ENCODE data around the gene SLC9A1.
"Not testable (repeated sequence)": the region's sequence is repeated elsewhere in the genome, so short reads cannot be mapped to it uniquely, and the experiment has no call there.

SLC9A1 gene

DNA sequence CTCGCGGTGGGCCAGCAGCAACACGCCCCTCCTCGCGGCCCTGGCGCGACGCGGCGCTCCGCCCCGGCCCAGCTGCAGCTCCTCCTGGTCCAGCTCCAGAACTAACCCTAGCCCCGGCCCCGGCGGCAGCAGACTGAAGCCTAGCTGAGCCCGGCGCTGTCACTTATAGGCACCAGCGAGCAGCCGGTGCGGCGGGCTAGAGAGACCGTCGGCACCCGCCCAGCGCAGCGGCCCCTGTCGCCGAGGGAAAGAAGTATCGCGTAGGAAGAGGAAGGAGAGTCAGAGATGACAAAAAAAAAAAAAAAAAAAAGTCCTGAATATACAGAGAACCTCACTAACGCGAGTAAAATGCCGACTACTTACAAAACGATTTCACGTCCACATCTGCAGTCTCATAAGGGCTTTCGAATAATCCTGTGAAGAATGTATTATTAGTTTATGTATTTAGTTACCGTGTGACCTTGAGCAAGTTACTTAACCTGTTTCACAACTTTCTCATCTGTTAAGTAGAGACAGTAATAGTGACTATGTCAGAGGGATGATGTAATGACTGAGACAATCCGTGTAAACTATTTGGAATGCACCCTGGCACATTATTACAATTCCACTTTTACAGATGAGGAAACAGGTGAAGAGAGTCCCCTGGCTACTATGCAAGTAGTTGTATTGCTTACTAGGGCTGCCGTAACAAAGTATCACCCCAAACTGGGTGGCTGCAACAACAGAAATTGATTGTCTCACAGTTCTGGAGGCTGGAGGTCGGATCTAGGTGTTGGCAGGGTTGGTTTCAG, at the start of gene SLC9A1:
TSS of gene SLC9A1 (minus strand) at position 135 of the 791 bp plus-strand sequence. CDS start 791 bp downstream, outside the sequence.
- peak; percentile 94 for DNase-seq (ENCODE audit: low spot score)

DNA sequence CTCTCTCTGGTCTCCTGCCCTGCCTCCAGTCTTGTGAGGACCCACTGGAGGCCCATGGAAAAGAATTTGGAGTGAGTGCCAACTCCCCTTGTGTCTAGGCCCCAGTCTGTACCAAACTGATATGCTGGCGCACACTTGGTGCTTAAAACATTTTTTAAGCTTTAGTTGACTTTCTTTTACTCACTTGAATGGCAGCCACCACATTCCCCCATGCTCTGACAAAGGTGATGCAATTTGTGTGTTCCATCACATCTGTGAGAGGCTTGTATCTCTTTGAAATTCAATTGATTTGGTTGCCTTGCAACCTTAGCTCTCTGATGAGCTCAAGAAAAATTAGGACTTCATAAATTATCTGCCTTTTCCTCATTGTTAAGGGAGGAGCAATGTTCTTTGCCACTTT, 49.0 kb upstream of the SLC9A1 start:
- no peak for DNase-seq (ENCODE audit: low spot score)

DNA sequence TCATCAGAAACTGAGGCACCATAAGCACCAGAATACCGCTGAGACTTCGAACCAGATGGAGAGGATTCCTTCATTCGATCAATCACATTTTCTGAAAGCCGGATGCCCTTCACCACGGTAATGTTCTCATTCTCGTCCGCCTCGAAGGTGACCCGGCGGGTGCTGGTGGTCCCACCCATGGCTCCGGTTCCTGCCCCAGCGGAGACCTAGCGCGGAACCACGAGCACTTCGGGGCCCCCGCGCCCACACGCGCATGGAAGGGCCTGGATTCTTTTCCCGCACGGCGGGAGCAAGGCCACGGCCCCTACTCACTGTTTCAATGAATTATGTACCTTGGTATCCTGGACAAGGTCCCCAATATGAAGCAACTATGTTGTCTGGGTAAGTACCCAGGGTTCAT, 46.4 kb upstream of the SLC9A1 start:
- DNase-seq (ENCODE audit: low spot score) = no peak

DNA sequence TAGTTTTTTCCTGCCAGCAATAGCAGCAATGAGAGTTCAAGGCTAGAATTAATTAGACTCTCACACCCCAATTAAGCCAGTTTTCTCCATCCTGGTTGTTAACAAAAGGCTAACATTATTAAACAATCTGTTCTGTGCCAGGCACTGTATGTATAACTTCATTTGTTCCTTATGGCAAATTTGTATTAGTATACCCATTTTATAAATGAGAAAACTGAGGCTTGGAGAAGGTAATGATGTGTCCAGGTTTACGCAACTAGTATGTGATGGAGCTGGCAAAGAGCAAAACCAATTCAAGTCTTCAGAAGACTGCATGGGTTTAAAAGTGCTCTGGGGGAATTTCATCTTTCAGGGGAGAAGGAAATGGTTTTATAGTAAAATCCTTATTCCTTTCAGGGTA, 38.3 kb upstream of the SLC9A1 start:
- DNase-seq (ENCODE audit: low spot score) = no peak

DNA sequence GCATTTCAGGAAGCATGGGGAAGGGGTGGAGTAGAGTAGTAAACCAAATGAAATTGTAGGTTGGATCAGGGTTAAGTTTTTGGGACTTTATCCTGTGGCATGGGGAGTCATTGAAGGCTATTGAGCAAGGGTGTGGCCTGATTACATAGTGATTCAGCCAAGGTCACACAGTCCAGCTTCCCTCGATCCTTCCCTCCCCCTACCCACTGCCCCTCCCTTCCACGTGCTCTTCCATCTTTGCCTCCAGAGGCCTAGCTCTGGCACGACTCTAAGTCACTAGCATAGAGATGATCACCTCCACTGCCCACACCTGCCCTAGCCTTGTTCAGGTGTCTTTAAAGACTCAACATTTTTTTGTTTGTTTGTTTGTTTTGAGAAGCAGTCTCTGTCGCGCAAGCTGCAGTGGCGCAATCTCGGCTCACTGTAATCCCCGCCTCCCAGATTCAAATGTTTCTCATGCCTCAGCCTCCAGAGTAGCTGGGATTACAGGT, 37.2 kb upstream of the SLC9A1 start:
- no peak for DNase-seq (ENCODE audit: low spot score)

DNA sequence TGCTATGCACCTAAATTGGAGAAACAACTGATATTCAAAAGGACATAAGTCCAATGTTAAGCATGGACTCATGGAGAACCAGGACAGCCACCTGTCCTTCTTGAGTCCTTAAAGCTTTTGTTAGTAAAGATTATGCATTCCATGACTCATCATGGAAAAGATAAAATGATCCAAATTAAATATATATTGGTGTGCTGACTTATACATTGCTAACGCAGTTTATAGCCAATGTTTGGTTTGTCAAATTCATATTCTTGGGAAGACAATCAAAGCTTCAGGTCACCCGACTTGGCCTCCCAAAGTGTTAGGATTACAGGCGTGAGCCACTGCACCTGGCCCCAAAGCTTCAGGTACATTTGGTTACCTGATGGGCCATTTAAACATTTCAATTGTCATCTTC, 29.7 kb upstream of the SLC9A1 start:
- not testable (repeated sequence) for DNase-seq (ENCODE audit: low spot score)

DNA sequence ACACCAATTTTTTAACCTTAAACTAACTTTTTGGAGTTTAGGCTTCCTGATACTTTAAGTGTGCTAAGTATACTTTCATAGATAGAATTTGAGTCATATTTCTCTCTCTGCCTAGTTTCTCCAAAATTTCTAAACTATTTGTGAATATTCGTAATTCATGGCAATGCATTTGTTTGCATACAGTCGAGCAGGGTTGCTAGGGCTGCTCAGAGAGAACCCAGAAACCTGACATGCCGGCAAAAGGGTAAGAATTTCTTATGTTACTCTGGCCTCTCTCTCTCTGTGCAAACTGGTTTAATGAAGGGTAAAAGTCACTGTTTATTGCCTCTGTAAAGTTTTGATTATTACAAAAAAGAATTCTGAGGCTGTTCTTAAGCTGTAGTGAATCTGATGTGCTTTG, 25.1 kb upstream of the SLC9A1 start:
- DNase-seq (ENCODE audit: low spot score) = no peak

DNA sequence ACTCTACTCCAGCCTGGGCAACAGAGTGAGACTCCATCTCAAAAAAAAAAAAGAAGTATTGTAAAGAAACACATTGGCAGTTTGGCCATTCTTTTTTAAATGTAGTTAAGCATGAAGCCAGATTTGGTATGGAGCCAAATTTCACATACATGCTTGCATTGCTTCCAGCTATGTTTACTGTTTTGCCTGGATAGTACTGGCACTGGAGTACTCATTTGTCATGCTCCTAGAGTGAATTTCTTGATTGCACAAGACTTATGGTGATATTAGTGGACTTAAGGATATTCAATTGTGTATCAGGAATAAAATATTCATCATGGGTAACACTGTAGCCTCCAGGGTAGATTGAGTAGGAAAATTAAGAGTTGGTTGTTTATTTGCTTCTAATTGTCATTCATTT, 24.5 kb upstream of the SLC9A1 start:
- DNase-seq (ENCODE audit: low spot score) = no peak

DNA sequence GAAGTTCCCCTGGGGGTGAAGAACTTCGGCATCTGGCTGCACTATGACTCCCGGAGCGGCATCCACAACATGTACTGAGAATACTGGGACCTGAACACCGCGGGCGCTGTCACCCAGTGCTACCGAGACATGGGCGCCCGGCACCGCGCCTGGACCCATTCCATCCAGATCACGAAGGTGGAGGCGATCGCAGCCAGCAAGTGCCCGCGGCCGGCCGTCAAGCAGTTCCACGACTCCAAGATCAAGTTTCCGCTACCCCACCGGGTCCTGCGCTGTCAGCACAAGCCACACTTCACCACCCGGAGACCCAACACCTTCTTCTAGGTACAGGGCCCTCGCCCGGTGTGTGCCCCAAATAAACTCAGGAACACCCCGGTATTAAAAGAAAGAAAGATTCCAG, 22.0 kb upstream of the SLC9A1 start:
- DNase-seq (ENCODE audit: low spot score) = no peak

DNA sequence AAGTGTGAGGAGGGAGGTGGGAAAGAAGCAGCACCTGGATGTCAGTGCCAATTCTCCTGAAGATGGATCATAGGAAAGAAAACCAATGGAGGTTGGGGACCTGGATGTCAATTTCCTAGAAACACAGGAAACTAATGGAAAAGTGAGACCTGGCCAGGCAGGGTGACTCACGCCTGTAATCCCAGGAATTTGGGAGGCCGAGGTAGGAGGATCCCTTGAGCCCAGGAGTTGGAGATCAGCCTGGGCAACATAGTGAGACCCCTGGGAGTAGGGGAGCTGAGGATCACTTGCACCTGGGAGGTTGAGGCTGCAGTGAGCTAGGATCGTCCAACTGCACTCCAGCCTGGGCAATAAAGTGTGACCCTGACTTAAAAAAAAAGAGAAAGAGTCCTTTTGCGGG, 21.4 kb upstream of the SLC9A1 start:
- DNase-seq (ENCODE audit: low spot score) = no peak

DNA sequence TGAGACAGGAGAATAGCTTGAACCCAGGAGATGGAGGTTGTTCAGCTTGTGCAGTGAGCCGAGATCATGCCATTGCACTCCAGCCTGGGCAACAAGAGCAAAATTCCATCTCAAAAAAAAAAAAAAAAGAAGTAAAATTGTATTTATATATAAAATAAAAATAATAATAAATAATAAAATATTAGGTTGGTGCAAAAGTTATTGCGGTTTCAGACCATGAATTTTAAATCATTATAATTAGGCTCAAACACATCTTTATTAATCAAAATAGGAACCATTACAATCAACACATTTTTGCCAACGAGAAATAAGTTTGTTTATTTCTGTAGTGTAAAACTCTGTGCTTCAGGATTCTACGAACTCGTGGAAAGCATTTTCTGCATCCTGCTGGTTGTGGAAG, 18.1 kb upstream of the SLC9A1 start:
- DNase-seq (ENCODE audit: low spot score) = not testable (repeated sequence)

DNA sequence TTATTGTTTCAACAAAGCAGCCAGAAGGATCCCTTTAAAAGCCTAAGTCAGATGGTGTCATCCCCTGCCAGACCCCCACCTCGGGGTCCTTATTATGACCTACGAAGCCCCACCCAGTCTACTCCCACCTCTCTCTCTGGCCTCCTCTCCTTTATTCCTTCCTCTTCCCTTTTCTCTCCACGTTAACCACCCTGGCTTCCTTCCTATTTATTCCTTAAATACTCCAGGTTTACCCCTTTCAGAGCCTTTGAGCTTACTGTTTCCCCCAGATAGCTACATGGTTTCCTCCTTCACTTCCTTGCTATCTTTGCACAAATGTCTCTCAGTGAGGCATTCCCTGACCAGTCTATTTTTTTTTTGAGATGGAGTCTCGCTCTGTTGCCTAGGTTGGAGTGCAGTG, 12.0 kb upstream of the SLC9A1 start:
- DNase-seq (ENCODE audit: low spot score) = no peak

DNA sequence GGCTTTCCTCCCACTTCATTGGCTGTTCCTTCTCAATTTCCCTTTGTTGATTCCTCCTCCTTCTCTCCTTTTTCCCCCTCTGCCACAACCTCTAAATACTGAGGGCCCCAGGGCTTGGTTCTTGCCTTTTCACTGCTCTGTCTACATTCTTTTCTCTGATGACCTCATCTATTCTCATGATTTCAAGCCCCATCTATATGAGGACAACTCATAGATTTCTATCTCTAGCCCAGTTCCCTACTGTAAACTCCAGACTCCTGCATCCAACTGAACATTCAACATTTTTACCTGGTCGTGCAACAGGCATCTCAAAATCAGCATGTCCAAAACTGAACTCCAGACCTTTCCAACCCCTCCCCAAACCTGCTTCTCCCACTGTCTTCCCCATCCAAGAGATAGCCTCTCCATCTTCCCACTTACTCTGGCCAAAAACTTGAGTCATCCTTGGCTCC, 11.5 kb upstream of the SLC9A1 start:
- DNase-seq (ENCODE audit: low spot score) = no peak

DNA sequence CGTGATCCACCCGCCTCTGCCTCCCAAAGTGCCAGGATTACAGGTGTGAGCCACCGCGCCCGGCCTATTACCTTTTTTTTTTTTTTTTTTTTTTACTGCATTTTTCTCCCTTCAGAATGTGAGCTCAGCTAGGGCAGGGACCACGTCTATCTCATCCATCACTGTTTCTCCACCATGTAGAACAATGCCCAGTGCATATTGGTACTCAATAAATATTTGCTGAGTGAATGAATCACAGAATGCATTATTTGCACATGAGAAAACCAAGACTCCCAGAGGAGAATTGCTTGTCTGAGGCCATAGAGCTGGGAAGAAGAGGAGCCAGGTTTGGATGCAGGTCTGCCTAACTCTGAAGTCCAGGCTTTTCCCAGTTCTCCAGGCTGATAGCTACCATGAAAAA, 8.2 kb upstream of the SLC9A1 start:
- DNase-seq (ENCODE audit: low spot score) = no peak

DNA sequence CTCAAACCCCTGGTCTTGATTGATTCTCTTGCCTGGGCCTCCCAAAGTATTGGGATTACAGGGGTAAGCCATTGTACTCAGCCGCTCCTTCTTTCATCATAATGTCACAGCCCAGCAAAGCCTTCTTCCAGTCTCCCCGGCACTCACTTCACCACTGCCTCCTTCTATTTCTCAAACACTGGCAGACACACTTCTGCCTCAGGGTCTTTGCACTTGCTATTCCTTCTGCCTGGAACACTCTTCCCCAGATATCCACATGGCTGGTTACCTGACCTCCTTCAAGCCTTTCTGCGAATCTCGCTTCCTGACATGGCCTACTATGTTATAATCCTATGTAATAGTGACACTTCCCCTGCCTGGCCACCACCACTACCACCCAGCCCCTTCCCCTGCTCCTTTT, 7.2 kb upstream of the SLC9A1 start:
- no peak for DNase-seq (ENCODE audit: low spot score)

DNA sequence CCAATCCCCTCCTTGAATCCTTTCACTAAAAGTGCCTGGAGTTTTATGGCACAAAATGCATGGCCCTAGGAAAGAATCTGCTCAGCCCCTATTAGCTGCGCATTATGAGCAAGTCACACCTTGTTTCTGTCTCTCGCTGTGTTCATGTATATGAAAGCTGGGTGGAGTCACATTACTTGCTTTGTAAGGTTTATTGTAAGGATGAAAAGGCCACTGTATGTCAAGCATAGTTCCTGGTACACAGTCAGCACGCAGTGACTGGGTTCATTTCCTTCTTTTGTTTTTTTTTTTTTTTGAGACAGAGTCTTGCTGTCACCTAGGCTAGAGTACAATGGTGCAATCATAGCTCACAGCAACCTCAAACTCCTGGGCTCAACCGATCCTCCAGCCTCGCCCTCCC, 6.7 kb upstream of the SLC9A1 start:
- no peak for DNase-seq (ENCODE audit: low spot score)

DNA sequence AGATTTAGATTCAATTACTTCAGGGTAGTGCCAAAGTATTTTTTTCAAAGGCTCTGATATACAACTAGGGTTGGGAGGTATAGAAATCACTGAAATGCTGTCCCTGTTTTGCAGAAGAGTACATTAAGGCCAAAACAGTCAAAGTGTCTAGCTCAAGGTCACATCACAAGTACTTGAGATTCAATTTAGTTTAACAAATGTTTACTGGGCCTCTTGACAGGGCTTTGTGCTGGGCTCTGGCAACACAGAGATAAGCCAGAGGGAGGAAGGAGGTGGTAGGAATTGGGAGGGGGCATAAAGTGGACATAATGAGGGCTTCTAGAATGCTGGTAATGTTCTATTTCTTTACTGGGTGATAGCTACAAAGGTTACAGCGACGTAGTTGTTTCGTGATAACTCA, 2.3 kb upstream of the SLC9A1 start:
- no peak for DNase-seq (ENCODE audit: low spot score)

DNA sequence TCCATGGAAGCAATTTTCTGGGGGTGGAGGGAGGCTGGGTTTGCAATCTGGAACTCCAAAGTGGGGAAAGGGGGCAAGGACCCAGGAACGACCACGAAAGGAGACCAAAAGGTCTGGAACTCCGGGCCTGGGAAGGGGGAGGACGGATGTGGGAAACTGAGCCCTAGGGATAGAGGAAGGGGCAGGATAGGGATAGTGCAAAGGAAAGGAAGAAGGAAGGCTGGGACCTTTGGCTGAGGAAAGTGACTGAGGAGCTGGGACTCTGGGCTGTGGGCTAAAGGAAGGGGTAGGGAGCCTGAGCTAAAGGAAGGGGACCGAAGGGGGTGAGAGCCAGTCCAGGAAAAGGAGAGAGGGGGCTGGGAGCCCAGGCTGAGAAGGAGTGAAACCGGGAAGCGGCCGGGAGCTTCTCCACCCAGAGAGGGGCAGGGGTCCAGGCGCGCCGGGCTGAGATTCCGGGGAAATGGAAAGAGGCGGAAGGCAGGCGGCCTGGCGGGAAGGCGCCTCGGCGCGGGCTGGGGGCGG, 395 bp downstream of the SLC9A1 start:
- DNase-seq (ENCODE audit: low spot score) = peak; percentile 50

DNA sequence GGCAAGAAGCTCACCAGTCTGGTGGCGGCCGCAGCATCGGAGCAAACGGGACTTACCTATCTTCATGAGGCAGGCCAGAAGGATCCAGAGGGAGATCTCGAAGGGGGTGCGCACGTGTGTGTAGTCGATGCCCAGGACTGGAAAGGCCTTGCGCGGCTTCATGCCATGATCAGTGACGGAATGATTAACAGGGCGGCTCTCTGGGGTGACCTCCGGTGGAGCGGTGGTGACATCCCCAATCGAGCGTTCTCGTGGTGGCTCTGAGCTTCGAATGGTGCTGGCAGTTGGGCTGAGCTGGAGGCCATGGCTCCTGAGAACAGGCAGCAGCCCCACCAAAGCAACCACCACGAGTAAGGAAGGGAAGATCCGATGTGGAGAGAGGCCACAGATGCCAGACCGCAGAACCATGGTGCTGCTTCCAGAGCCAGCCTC, 982 bp downstream of the SLC9A1 start:
- no peak for DNase-seq (ENCODE audit: low spot score)

DNA sequence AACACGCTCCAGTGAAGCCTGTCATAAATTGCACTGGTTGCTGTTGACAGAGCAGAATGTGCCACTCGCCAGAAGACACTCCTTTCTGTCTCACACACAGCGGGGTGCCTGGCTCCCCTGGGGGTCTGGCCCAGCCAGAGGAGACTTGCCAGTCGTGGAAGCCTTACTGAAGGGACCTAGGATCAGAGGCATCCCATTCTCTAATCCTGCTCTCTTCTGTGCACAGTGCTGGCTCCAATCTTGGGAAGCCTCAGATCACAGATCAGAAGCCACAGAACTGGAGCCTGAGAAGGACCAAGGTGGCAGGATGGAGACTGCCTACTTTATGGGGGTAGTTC, 1.4 kb downstream of the SLC9A1 start:
- no peak for DNase-seq (ENCODE audit: low spot score)

DNA sequence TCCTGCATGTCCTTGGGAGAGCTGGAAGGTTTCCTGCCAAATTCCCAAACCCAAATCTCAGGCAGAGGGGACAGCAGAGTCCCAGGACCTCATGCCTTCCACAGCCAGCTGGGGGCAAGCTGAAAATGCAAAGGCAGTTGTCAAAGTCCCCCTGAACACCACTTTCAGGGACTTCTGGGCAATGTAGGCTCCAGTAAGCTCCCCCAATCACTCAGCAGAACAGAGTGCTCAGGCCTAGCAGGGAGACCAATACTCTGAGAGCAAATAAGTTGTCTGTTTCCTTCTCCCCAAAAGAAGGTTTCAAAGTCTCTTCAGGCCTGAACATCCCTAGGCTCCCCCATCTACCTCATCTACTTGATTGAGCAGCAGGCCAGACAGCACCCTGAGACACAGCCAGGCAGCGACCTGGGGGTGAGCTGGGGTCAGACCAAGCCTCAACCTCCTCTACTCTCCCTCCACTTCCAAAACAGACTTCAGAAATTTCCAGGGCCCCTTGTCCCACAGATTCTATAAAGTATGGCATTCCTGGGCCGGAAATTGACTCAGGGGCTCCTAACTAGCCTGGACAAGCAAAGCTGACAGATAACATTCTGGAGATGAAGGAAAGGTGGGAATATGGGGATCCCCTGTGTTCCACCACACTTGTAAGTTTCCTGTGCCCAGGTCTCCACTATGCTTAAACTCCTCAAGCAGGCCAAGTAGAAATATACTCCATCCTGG, 1.9 kb downstream of the SLC9A1 start:
- no peak for DNase-seq (ENCODE audit: low spot score)

DNA sequence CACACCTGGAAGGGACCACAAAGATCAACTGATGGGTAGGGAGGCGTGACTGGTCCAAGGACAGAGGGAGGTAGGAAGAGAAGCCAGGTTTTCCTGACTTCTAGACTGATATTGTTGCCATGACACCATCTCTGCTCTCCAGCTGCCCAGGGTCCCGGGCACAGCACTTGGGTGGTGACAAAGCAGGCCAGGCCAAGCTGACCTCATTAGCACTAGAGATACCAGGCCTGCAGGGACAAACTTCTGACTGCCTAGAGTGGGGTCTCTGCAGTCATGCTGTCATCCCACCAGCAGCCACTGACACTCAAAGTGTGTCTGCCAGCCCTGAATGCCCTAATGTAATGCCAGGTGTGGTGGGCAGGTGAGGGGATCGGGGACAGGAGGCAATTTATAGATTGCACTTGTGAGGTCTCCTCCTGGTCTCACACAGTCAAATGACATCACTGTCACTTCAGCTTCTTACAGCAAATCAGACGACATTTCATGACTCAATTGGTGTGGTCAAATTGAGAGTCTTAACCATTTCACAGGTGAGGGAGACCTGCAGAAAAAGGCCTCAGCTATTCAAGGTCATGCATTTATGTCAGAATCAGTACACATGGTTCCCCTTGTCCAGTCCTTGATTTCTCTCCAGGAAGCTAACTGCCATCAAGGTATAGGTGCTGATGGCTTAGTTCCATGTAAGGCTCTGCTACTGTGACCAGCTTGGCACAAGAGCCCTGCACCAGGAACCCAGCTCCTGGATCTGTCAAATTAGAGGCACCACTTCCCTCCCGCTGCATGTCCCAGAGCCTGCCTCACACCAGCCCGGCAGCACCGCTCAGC, 2.7 kb downstream of the SLC9A1 start:
- no peak for DNase-seq (ENCODE audit: low spot score)
